Measurements from ENCODE around the gene CHST8.
"Not testable (repeated sequence)": the region's sequence is repeated elsewhere in the genome, so short reads cannot be mapped to it uniquely, and the experiment has no call there.

The CHST8 gene

GRCh38 chr19:33616346-33616745, 5.4 kb upstream of the CHST8 start:
- no peaks in the 10 kb centered on the region for H3K9me3 ChIP-seq (ENCODE audit: severe bottlenecking)
- H3K4me3 ChIP-seq (ENCODE audit: severe bottlenecking): no peak overlapping the region
- peaks cover 42% of the 10 kb centered on the region for H3K27me3 ChIP-seq (ENCODE audit: insufficient read depth, poor library complexity, severe bottlenecking)
- no peak for DNase-seq (ENCODE audit: low spot score)
- no peak for TF ChIP-seq CTCF (IDR thresholded peaks at IDR 0.05; ENCODE audit: poor library complexity, severe bottlenecking)
- ATAC-seq (ENCODE audit: low read depth): no peak
- H3K36me3 ChIP-seq (ENCODE audit: low read depth): no peaks in the 10 kb centered on the region
- no peaks in the 10 kb centered on the region for H3K4me1 ChIP-seq (ENCODE audit: insufficient read depth, poor library complexity, severe bottlenecking)
- H3K27ac ChIP-seq (ENCODE audit: poor library complexity, severe bottlenecking): no peak overlapping the region

- TF ChIP-seq CTCF (IDR thresholded peaks at IDR 0.05; ENCODE audit: poor library complexity, severe bottlenecking): no peak
- H3K27ac ChIP-seq (ENCODE audit: poor library complexity, severe bottlenecking): no peak overlapping the region
- no peak for ATAC-seq (ENCODE audit: low read depth)
Observed at GRCh38 chr19:33616857-33617256, 4.9 kb upstream of the CHST8 start.

GRCh38 chr19:33618363-33618762, 3.4 kb upstream of the CHST8 start:
- H3K27me3 ChIP-seq (ENCODE audit: insufficient read depth, poor library complexity, severe bottlenecking): peaks cover 60% of the 10 kb centered on the region

More at GRCh38 chr19:33616857-33617256, 4.9 kb upstream of the CHST8 start:
- Histone ChIP-seq H3K36me3 (ENCODE audit: low read depth) (no peaks in the 10 kb centered on the region), H3K27me3 (ENCODE audit: insufficient read depth, poor library complexity, severe bottlenecking) (peaks cover 44% of the 10 kb centered on the region), H3K4me3 (ENCODE audit: severe bottlenecking) (no peak overlapping the region), H3K4me1 (ENCODE audit: insufficient read depth, poor library complexity, severe bottlenecking) (no peaks in the 10 kb centered on the region), H3K9me3 (ENCODE audit: severe bottlenecking) (no peaks in the 10 kb centered on the region)
- no peak for DNase-seq (ENCODE audit: low spot score)

GRCh38 chr19:33618884-33619283, 2.9 kb upstream of the CHST8 start:
- Histone ChIP-seq H3K4me1 (ENCODE audit: insufficient read depth, poor library complexity, severe bottlenecking) (no peaks in the 10 kb centered on the region), H3K9me3 (ENCODE audit: severe bottlenecking) (no peaks in the 10 kb centered on the region), H3K27ac (ENCODE audit: poor library complexity, severe bottlenecking) (no peak overlapping the region), H3K36me3 (ENCODE audit: low read depth) (no peaks in the 10 kb centered on the region), H3K27me3 (ENCODE audit: insufficient read depth, poor library complexity, severe bottlenecking) (peaks cover 60% of the 10 kb centered on the region), H3K4me3 (ENCODE audit: severe bottlenecking) (no peak overlapping the region)
- ATAC-seq (ENCODE audit: low read depth): no peak
- no peak for DNase-seq (ENCODE audit: low spot score)
- no peak for TF ChIP-seq CTCF (IDR thresholded peaks at IDR 0.05; ENCODE audit: poor library complexity, severe bottlenecking)

More at GRCh38 chr19:33618363-33618762, 3.4 kb upstream of the CHST8 start:
- H3K4me3 ChIP-seq (ENCODE audit: severe bottlenecking); H3K9me3 ChIP-seq (ENCODE audit: severe bottlenecking); ATAC-seq (ENCODE audit: low read depth); H3K36me3 ChIP-seq (ENCODE audit: low read depth); H3K27ac ChIP-seq (ENCODE audit: poor library complexity, severe bottlenecking); DNase-seq (ENCODE audit: low spot score); H3K4me1 ChIP-seq (ENCODE audit: insufficient read depth, poor library complexity, severe bottlenecking): not testable (repeated sequence)

GRCh38 chr19:33620611-33621010, 1.1 kb upstream of the CHST8 start:
- H3K27ac ChIP-seq (ENCODE audit: poor library complexity, severe bottlenecking): no peak overlapping the region
- no peak for DNase-seq (ENCODE audit: low spot score)
- TF ChIP-seq CTCF (IDR thresholded peaks at IDR 0.05; ENCODE audit: poor library complexity, severe bottlenecking): no peak
- no peaks in the 10 kb centered on the region for H3K9me3 ChIP-seq (ENCODE audit: severe bottlenecking)
- no peaks in the 10 kb centered on the region for H3K36me3 ChIP-seq (ENCODE audit: low read depth)
- H3K4me3 ChIP-seq (ENCODE audit: severe bottlenecking): no peak overlapping the region
- peaks cover 66% of the 10 kb centered on the region for H3K27me3 ChIP-seq (ENCODE audit: insufficient read depth, poor library complexity, severe bottlenecking)
- no peaks in the 10 kb centered on the region for H3K4me1 ChIP-seq (ENCODE audit: insufficient read depth, poor library complexity, severe bottlenecking)
- ATAC-seq (ENCODE audit: low read depth): no peak

All from RWPE2 (cell line).